Neural cell (in vitro differentiated cells): Measurements from ENCODE around the gene AGTR1. TPM values are rescaled to one million over a fixed set of nuclear protein-coding genes. Genes with fewer than 3 reads are reported as not detected.
A peak's percentile ranks its signal among the peaks of the same experiment; 100 is the strongest.

Source experiments
- H2AFZ ChIP-seq: fragments of 200-600, 300-800 bp; sonication (generic), shearing (Covaris generic); 2 replicates; pipeline ENCODE4 v1.6.0; 2014; ENCODE audit warnings: low read depth, mild to moderate bottlenecking, antibody characterized with exemption, low read length, moderate library complexity
- H3F3A ChIP-seq: fragments of 200-600 bp; shearing (Covaris generic); 2 replicates; pipeline ENCODE4 v1.6.1; 2016; ENCODE audit warnings: mild to moderate bottlenecking, moderate library complexity, mixed read lengths, antibody characterized with exemption, low read length; ENCODE audit not compliant: insufficient read depth, poor library complexity, severe bottlenecking
- H3K27ac ChIP-seq: fragments of 200-600, 300-800 bp; sonication (generic), shearing (Covaris generic); 2 replicates; pipeline ENCODE4 v1.5.1; 2014; ENCODE audit warnings: mild to moderate bottlenecking, low read length, moderate library complexity
- H3K27me3 ChIP-seq: fragments of 300-800, 200-600 bp; sonication (generic), shearing (Covaris generic); 2 replicates; pipeline ENCODE4 v1.6.0; 2014; ENCODE audit warnings: mild to moderate bottlenecking, low read depth, low read length, moderate library complexity; ENCODE audit not compliant: insufficient read depth
- H3K36me3 ChIP-seq: fragments of 300-800, 200-600 bp; sonication (generic), shearing (Covaris generic); 2 replicates; pipeline ENCODE4 v1.5.1; 2014; ENCODE audit warnings: mild to moderate bottlenecking, antibody characterized with exemption, low read length, moderate library complexity; ENCODE audit not compliant: insufficient read depth
- H3K4me2 ChIP-seq: fragments of 300-800, 200-600 bp; sonication (generic), shearing (Covaris generic); 2 replicates; pipeline ENCODE4 v1.6.0; 2014; ENCODE audit warnings: mild to moderate bottlenecking, low read length
- H3K4me3 ChIP-seq: fragments of 300-800, 200-600 bp; sonication (generic), shearing (Covaris generic); 2 replicates; pipeline ENCODE4 v1.5.1; 2014; ENCODE audit warnings: mild to moderate bottlenecking, low read length, moderate library complexity
- H3K79me2 ChIP-seq: fragments of 200-600 bp; shearing (Covaris generic); replicated peaks from 2 replicates; pipeline ENCODE4 v1.6.0; 2014; ENCODE audit warnings: mild to moderate bottlenecking, low read length, moderate library complexity; ENCODE audit not compliant: insufficient read depth
- H3K9ac ChIP-seq: fragments of 300-800, 200-600 bp; sonication (generic), shearing (Covaris generic); 2 replicates; pipeline ENCODE4 v1.6.1; 2016; ENCODE audit warnings: mild to moderate bottlenecking, low read length, mixed read lengths
- H3K9me2 ChIP-seq: fragments of 200-600 bp; shearing (Covaris generic); 2 replicates; pipeline ENCODE4 v1.6.1; 2016; ENCODE audit warnings: mild to moderate bottlenecking, low read length, mixed read lengths; ENCODE audit not compliant: insufficient read depth
- H3K9me3 ChIP-seq: fragments of 200-600, 300-800 bp; sonication (generic), shearing (Covaris generic); 2 replicates; pipeline ENCODE4 v1.6.1; 2016; ENCODE audit warnings: mild to moderate bottlenecking, mixed run types, low read length, moderate library complexity, mixed read lengths
- H4K20me1 ChIP-seq: fragments of 200-600 bp; shearing (Covaris generic); 2 replicates; pipeline ENCODE4 v1.6.1; 2016; ENCODE audit warnings: mild to moderate bottlenecking, mixed run types; ENCODE audit not compliant: insufficient read depth
- EP300 ChIP-seq: fragments of 450-650 bp; conservative IDR thresholded peaks from 2 replicates; pipeline ENCODE4 v1.6.1; 2014; ENCODE audit warnings: antibody characterized with exemption, mild to moderate bottlenecking, moderate library complexity; ENCODE audit not compliant: poor library complexity, severe bottlenecking
- EZH2 ChIP-seq: fragments of 200-600, 300-800 bp; shearing (Covaris generic), sonication (generic); IDR thresholded peaks from 2 replicates; pipeline ENCODE4 v1.6.1; 2014; ENCODE audit warnings: antibody characterized with exemption, low read length, borderline replicate concordance, mild to moderate bottlenecking; ENCODE audit not compliant: insufficient read depth, poor library complexity, severe bottlenecking
- MXI1 ChIP-seq: fragments of 450-650 bp; conservative IDR thresholded peaks from 2 replicates; pipeline ENCODE4 v1.6.1; 2014; ENCODE audit warnings: antibody characterized with exemption, mild to moderate bottlenecking; ENCODE audit not compliant: poor library complexity, severe bottlenecking
- POLR2AphosphoS5 ChIP-seq: IDR thresholded peaks from 2 replicates; pipeline ENCODE4 v1.6.1; 2012
- RAD21 ChIP-seq: fragments of 450-650 bp; conservative IDR thresholded peaks from 2 replicates; pipeline ENCODE4 v1.6.1; 2014; ENCODE audit warnings: antibody characterized with exemption, mild to moderate bottlenecking, moderate library complexity
- SMC3 ChIP-seq: fragments of 450-650 bp; conservative IDR thresholded peaks from 2 replicates; pipeline ENCODE4 v1.6.1; 2014; ENCODE audit warnings: antibody characterized with exemption, mild to moderate bottlenecking, moderate library complexity; ENCODE audit not compliant: poor library complexity
- TAF1 ChIP-seq: IDR thresholded peaks from 2 replicates; pipeline ENCODE4 v1.6.1; 2012; ENCODE audit warnings: low read depth
- polyA plus RNA-seq: library from polyadenylated mRNA; depleted of rRNA; stranded (reverse); fragments of >200 nt; gene quantifications from 2 replicates; pipeline ENCODE4 v1.2.3, GENCODE V29; 2014
- TF ChIP-seq, protein P1 (sequence below): fragments of 450-650 bp; IDR thresholded peaks from 2 replicates; pipeline ENCODE4 v1.5.1; 2014; ENCODE audit warnings: antibody characterized with exemption, mild to moderate bottlenecking, moderate library complexity; ENCODE audit not compliant: poor library complexity, severe bottlenecking
- TF ChIP-seq, protein P2 (sequence below): IDR thresholded peaks from 2 replicates; pipeline ENCODE4 v1.6.1; 2012; ENCODE audit warnings: borderline replicate concordance

Gene AGTR1
- polyA plus RNA-seq, 1 donor from 2014 or later, result 1.3 TPM

DNA sequence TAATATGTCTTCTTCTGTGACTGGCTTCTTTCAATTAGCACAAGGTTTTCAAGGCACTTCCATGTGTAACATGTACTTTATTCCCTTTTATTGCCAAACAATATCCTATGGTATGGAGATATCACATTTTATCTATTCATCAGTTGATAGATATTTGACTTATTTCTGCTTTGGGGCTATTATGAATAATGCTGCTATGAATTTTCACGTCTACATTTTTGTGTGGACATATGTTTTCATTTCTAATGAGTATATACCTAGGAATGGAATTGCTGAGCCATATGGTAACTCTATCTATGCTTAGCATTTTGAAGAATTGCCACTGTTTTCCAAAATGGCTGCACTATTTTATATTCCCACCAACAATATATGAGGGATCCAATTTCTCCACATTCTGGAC lies 3.6 kb upstream of the AGTR1 start:
- TF ChIP-seq RAD21, result no peak
- no peak for TF ChIP-seq EP300
- no peak for TF ChIP-seq TAF1
- TF ChIP-seq SMC3, result no peak
- TF ChIP-seq, protein P1, sequence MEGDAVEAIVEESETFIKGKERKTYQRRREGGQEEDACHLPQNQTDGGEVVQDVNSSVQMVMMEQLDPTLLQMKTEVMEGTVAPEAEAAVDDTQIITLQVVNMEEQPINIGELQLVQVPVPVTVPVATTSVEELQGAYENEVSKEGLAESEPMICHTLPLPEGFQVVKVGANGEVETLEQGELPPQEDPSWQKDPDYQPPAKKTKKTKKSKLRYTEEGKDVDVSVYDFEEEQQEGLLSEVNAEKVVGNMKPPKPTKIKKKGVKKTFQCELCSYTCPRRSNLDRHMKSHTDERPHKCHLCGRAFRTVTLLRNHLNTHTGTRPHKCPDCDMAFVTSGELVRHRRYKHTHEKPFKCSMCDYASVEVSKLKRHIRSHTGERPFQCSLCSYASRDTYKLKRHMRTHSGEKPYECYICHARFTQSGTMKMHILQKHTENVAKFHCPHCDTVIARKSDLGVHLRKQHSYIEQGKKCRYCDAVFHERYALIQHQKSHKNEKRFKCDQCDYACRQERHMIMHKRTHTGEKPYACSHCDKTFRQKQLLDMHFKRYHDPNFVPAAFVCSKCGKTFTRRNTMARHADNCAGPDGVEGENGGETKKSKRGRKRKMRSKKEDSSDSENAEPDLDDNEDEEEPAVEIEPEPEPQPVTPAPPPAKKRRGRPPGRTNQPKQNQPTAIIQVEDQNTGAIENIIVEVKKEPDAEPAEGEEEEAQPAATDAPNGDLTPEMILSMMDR, result no peak
- no peak for TF ChIP-seq EZH2
- TF ChIP-seq MXI1, result no peak
- TF ChIP-seq POLR2AphosphoS5, result no peak
- TF ChIP-seq, protein P2, sequence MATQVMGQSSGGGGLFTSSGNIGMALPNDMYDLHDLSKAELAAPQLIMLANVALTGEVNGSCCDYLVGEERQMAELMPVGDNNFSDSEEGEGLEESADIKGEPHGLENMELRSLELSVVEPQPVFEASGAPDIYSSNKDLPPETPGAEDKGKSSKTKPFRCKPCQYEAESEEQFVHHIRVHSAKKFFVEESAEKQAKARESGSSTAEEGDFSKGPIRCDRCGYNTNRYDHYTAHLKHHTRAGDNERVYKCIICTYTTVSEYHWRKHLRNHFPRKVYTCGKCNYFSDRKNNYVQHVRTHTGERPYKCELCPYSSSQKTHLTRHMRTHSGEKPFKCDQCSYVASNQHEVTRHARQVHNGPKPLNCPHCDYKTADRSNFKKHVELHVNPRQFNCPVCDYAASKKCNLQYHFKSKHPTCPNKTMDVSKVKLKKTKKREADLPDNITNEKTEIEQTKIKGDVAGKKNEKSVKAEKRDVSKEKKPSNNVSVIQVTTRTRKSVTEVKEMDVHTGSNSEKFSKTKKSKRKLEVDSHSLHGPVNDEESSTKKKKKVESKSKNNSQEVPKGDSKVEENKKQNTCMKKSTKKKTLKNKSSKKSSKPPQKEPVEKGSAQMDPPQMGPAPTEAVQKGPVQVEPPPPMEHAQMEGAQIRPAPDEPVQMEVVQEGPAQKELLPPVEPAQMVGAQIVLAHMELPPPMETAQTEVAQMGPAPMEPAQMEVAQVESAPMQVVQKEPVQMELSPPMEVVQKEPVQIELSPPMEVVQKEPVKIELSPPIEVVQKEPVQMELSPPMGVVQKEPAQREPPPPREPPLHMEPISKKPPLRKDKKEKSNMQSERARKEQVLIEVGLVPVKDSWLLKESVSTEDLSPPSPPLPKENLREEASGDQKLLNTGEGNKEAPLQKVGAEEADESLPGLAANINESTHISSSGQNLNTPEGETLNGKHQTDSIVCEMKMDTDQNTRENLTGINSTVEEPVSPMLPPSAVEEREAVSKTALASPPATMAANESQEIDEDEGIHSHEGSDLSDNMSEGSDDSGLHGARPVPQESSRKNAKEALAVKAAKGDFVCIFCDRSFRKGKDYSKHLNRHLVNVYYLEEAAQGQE, result no peak

DNA sequence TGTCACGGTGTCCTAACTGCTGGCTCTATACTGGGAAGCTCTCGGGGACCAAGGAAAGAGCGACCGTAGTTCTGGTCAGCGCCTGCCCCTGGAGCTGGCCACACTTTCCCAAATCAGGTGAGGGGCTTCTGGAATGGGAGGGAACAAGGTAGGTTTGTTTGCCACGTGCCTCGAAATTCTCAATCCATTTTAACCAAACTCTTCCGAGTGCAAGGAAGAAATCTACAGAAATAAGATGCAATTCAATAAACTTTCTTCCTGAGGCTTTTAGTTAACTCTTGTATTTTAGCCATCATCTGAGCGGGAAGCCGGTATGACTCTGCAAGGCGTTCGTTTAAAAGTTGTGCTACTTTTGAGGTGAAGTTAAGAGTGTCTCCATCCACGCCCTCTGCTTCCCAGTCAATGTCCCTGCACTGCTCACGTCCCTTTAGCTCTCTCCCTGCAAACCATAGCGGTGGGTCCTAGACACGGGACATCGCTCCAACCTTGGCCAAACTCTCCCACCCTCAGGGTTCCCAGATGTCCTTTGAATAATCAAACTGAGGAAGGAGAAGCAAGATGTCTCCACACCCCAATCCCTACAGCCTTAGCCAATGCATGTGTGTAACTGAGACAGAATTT lies 597 bp downstream of the AGTR1 start:
- no peak overlapping the region for H3K27ac ChIP-seq
- TF ChIP-seq RAD21 (no peak), SMC3 (no peak), MXI1 (no peak), POLR2AphosphoS5 (no peak), TAF1 (no peak), EZH2 (no peak), EP300 (no peak)
- TF ChIP-seq, protein P1, result no peak
- TF ChIP-seq, protein P2, result no peak
- H3K9ac ChIP-seq, result peak overlapping the region; percentile 33
- no peaks in the 10 kb centered on the region for H4K20me1 ChIP-seq
- peaks cover 26% of the 10 kb centered on the region for H3K27me3 ChIP-seq
- no peak overlapping the region for H3K4me2 ChIP-seq
- H3K79me2 ChIP-seq, result no peaks in the 10 kb centered on the region
- no peaks in the 10 kb centered on the region for H3K9me2 ChIP-seq
- peak overlapping the region; percentile 67 for H3K4me3 ChIP-seq
- H3K9me3 ChIP-seq, result no peaks in the 10 kb centered on the region
- no peak overlapping the region for H2AFZ ChIP-seq
- H3K36me3 ChIP-seq, result no peaks in the 10 kb centered on the region
- no peaks in the 10 kb centered on the region for H3F3A ChIP-seq

More for the DNA sequence above, 3.6 kb upstream of the AGTR1 start:
- no peaks in the 10 kb centered on the region for H3K9me3 ChIP-seq
- H3K4me3 ChIP-seq, result no peak overlapping the region
- no peaks in the 10 kb centered on the region for H3F3A ChIP-seq
- no peaks in the 10 kb centered on the region for H3K36me3 ChIP-seq
- no peak overlapping the region for H3K4me2 ChIP-seq
- H4K20me1 ChIP-seq, result no peaks in the 10 kb centered on the region
- H3K79me2 ChIP-seq, result no peaks in the 10 kb centered on the region
- H3K27me3 ChIP-seq, result peaks cover 26% of the 10 kb centered on the region
- no peak overlapping the region for H2AFZ ChIP-seq
- H3K9ac ChIP-seq, result no peak overlapping the region
- H3K9me2 ChIP-seq, result no peaks in the 10 kb centered on the region
- no peak overlapping the region for H3K27ac ChIP-seq
